PC-3 (cell line): Measurements from ENCODE around the gene FGD4. TPM values are rescaled to one million over a fixed set of nuclear protein-coding genes. Genes with fewer than 3 reads are reported as not detected.

Source experiments
- ATAC-seq: fragments of 200-7000 bp; cut with Tn5 transposase; 2 replicates; pipeline ENCODE4 v1.9.1; 2020; ENCODE audit warnings: mild to moderate bottlenecking, moderate library complexity
- BruUV-seq: library from RNA; stranded (reverse); fragments of 400-500 nt; replicated peaks from 2 replicates; lab custom pipeline; 2021; lab: Mats Ljungman, UMichigan
- CTCF ChIA-PET: fragments of 300-600 bp; sonication (Branson Sonifier 250); formaldehyde crosslinking; loops from one replicate; lab custom pipeline; 2022; ENCODE audit warnings: antibody characterized with exemption; lab: Charles Lee
- POLR2A ChIA-PET: fragments of 300-600 bp; sonication (Branson Sonifier 250); formaldehyde crosslinking; loops from one replicate; lab custom pipeline; 2022; ENCODE audit warnings: antibody characterized with exemption; ENCODE audit not compliant: unreplicated experiment; lab: Charles Lee
- DNase-seq: peaks from one replicate; pipeline ENCODE4 v3.0.0-alpha.2; 2015
- H2AFZ ChIP-seq: fragments of 300-600 bp; sonication (generic); 2 replicates; pipeline ENCODE4 v1.6.0; 2016; ENCODE audit warnings: antibody characterized with exemption, low read length
- H3F3A ChIP-seq: fragments of 300-600 bp; sonication (generic); one replicate; pipeline ENCODE4 v1.6.0; 2017; ENCODE audit warnings: antibody characterized with exemption, low read length, control low read depth, mild to moderate bottlenecking; ENCODE audit not compliant: unreplicated experiment
- H3K27ac ChIP-seq: fragments of 300-600 bp; sonication (generic); 2 replicates; pipeline ENCODE4 v1.5.1; 2016; ENCODE audit warnings: mild to moderate bottlenecking, low read length
- H3K27me3 ChIP-seq: fragments of 300-600 bp; sonication (generic); 2 replicates; pipeline ENCODE4 v1.6.1; 2016; ENCODE audit warnings: low read length, mixed read lengths
- H3K36me3 ChIP-seq: fragments of 300-600 bp; sonication (generic); 2 replicates; pipeline ENCODE4 v1.6.1; 2016; ENCODE audit warnings: low read depth, mixed run types, low read length, mixed read lengths
- H3K4me1 ChIP-seq: fragments of 300-600 bp; sonication (generic); 2 replicates; pipeline ENCODE4 v1.5.1; 2016; ENCODE audit warnings: low read length; ENCODE audit not compliant: insufficient read depth
- H3K4me2 ChIP-seq: fragments of 300-600 bp; sonication (generic); 2 replicates; pipeline ENCODE4 v1.6.0; 2016; ENCODE audit warnings: low read length
- H3K4me3 ChIP-seq: fragments of 300-600 bp; sonication (generic); 2 replicates; pipeline ENCODE4 v1.5.1; 2016; ENCODE audit warnings: mild to moderate bottlenecking, low read length, mixed read lengths
- H3K79me2 ChIP-seq: fragments of 300-600 bp; sonication (generic); 2 replicates; pipeline ENCODE4 v1.6.1; 2017; ENCODE audit warnings: low read length, mixed read lengths
- H3K9ac ChIP-seq: fragments of 300-600 bp; sonication (generic); 2 replicates; pipeline ENCODE4 v1.6.0; 2016; ENCODE audit warnings: mild to moderate bottlenecking, low read length
- H3K9me2 ChIP-seq: fragments of 300-600 bp; sonication (generic); replicated peaks from 2 replicates; pipeline ENCODE4 v1.6.1; 2016; ENCODE audit warnings: mixed run types, low read length, mixed read lengths
- H3K9me3 ChIP-seq: fragments of 300-600 bp; sonication (generic); 2 replicates; pipeline ENCODE4 v1.6.1; 2016; ENCODE audit warnings: low read length, mixed read lengths
- H4K20me1 ChIP-seq: fragments of 300-600 bp; sonication (generic); 2 replicates; pipeline ENCODE4 v1.6.1; 2016; ENCODE audit warnings: low read length, mixed read lengths
- CTCF ChIP-seq: fragments of 300-600 bp; sonication (generic); conservative IDR thresholded peaks from 2 replicates; pipeline ENCODE4 v1.5.1; 2017; ENCODE audit warnings: antibody characterized with exemption, low read depth, mild to moderate bottlenecking, low read length
- EZH2 ChIP-seq: fragments of 300-600 bp; sonication (generic); IDR thresholded peaks from one replicate; pipeline ENCODE4 v1.6.1; 2017; ENCODE audit warnings: antibody characterized with exemption, mild to moderate bottlenecking, low read length; ENCODE audit not compliant: unreplicated experiment
- EZH2phosphoT487 ChIP-seq: fragments of 300-600 bp; sonication (generic); IDR thresholded peaks from 2 replicates; pipeline ENCODE4 v1.6.1; 2018; ENCODE audit warnings: mild to moderate bottlenecking, antibody characterized with exemption, low read length, borderline replicate concordance
- intact Hi-C: fragments of 100-400 bp; cut with micrococcal nuclease; formaldehyde crosslinking; loops from 2 replicates; pipeline ENCODE4 v1.9.0; 2023
- total RNA-seq: library from RNA; depleted of rRNA; stranded (reverse); fragments of >200 nt; gene quantifications from 2 replicates; pipeline ENCODE4 v1.2.3, GENCODE V29; 2014

The FGD4 gene
- total RNA-seq, 1 experiment from 2014 or later: 3.9 TPM

- POLR2A ChIA-PET: interaction anchor here (0.5 kb wide), 1 partner anchor 20 kb away, joined by 8 read pairs; no protein-coding TSS in a partner anchor
- peak overlapping the region; percentile 65 for H3K4me2 ChIP-seq
- intact Hi-C loops: no loop called here
- no peaks in the 10 kb centered on the region for H4K20me1 ChIP-seq
- H3K4me1 ChIP-seq: peaks cover 27% of the 10 kb centered on the region
- no peaks in the 10 kb centered on the region for H3K27me3 ChIP-seq
- no peaks in the 10 kb centered on the region for H3K79me2 ChIP-seq
- BruUV-seq: no TSS peak
- no peaks in the 10 kb centered on the region for H3K36me3 ChIP-seq
- no peak overlapping the region for H3K9ac ChIP-seq
- H3K27ac ChIP-seq: no peak overlapping the region
- ATAC-seq (peak; percentile 72), DNase-seq (peak; percentile 85)
- no peaks in the 10 kb centered on the region for H3K9me2 ChIP-seq
- peak overlapping the region; percentile 45 for H3K4me3 ChIP-seq
- CTCF ChIA-PET: no interaction called here
- H2AFZ ChIP-seq: peak overlapping the region; percentile 25; the same call in 1 of the 2 replicates
- no peaks in the 10 kb centered on the region for H3F3A ChIP-seq
- TF ChIP-seq EZH2 (no peak), EZH2phosphoT487 (no peak), CTCF (no peak)
- H3K9me3 ChIP-seq: no peaks in the 10 kb centered on the region
Observed at GRCh38 chr12:32437095-32437515, 37.7 kb downstream of the FGD4 start.

- ChIA-PET POLR2A (no interaction called here), CTCF (no interaction called here)
- no peaks in the 10 kb centered on the region for H3K27me3 ChIP-seq
- no peak overlapping the region for H3K4me2 ChIP-seq
- DNase-seq: no peak
- no peak overlapping the region for H3K27ac ChIP-seq
- no peaks in the 10 kb centered on the region for H4K20me1 ChIP-seq
- no peak overlapping the region for H3K9ac ChIP-seq
- peaks cover 36% of the 10 kb centered on the region for H3K4me1 ChIP-seq
- no peaks in the 10 kb centered on the region for H3K9me3 ChIP-seq
- no peaks in the 10 kb centered on the region for H3K79me2 ChIP-seq
- no peaks in the 10 kb centered on the region for H3F3A ChIP-seq
- no peaks in the 10 kb centered on the region for H3K36me3 ChIP-seq
- TF ChIP-seq CTCF (no peak), EZH2 (no peak), EZH2phosphoT487 (no peak)
- BruUV-seq: no TSS peak
- intact Hi-C loops: no loop called here
- H2AFZ ChIP-seq: no peak overlapping the region
- ATAC-seq: no peak
- no peak overlapping the region for H3K4me3 ChIP-seq
- no peaks in the 10 kb centered on the region for H3K9me2 ChIP-seq
Observed at GRCh38 chr12:32440120-32440865, 40.9 kb downstream of the FGD4 start.

GRCh38 chr12:32443491-32443890 is 44.1 kb downstream of the FGD4 start:
- H3K9me3 ChIP-seq: no peaks in the 10 kb centered on the region
- CTCF ChIA-PET: no interaction called here
- no peaks in the 10 kb centered on the region for H3K79me2 ChIP-seq
- DNase-seq: no peak
- intact Hi-C loops: no loop called here
- TF ChIP-seq EZH2: no peak
- no peak for TF ChIP-seq CTCF
- TF ChIP-seq EZH2phosphoT487: no peak
- H3K36me3 ChIP-seq: no peaks in the 10 kb centered on the region
- no peaks in the 10 kb centered on the region for H3K9me2 ChIP-seq
- no peak overlapping the region for H3K4me3 ChIP-seq
- H4K20me1 ChIP-seq: no peaks in the 10 kb centered on the region
- H3F3A ChIP-seq: no peaks in the 10 kb centered on the region
- no peak overlapping the region for H3K4me2 ChIP-seq
- no peak overlapping the region for H3K9ac ChIP-seq
- no TSS peak for BruUV-seq
- peaks cover 14% of the 10 kb centered on the region for H3K4me1 ChIP-seq
- POLR2A ChIA-PET: no interaction called here
- H3K27ac ChIP-seq: no peak overlapping the region
- H2AFZ ChIP-seq: no peak overlapping the region
- no peak for ATAC-seq
- no peaks in the 10 kb centered on the region for H3K27me3 ChIP-seq
